ENCODE results near the gene NLRX1. TPM values are rescaled to one million over a fixed set of nuclear protein-coding genes. Genes with fewer than 3 reads are reported as not detected.
"Not testable (repeated sequence)": the region's sequence is repeated elsewhere in the genome, so short reads cannot be mapped to it uniquely, and the experiment has no call there.

NLRX1 gene
- total RNA-seq, 2 donors from 2014 or later = 14.8 to 18.3 TPM

GRCh38 chr11:119149786-119150275, 18.7 kb upstream of the NLRX1 start:
- DNase-seq (no peak), ATAC-seq (peak in 1 of 2 donors; percentile 6)
- intact Hi-C loops (cut with DNase I) = no loop called here

DNA sequence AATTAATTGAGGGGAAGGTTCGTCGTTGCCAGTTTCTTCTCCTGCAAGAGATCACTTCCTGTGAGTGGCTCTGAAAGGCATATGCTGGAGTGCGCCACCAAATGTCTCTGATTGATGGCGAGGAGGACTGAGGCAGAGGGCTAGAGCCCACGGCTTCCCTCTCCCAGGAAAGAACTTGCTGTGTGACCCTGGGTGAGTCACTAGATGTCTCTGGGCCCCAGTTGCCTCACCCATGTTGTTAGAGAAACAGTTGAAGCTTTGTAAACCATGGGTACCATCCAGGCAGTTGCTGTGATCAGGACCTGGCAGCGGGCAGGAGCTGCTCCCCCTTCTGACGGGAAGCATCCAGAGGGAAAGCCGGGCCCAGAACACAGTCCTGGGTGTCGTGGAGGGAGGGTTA, 16.5 kb upstream of the NLRX1 start:
- intact Hi-C loops (cut with DNase I) = no loop called here
- ATAC-seq (no peak), DNase-seq (no peak)

GRCh38 chr11:119152604-119153003, 15.9 kb upstream of the NLRX1 start:
- DNase-seq (no peak), ATAC-seq (no peak)
- intact Hi-C loops (cut with DNase I) = no loop called here

DNA sequence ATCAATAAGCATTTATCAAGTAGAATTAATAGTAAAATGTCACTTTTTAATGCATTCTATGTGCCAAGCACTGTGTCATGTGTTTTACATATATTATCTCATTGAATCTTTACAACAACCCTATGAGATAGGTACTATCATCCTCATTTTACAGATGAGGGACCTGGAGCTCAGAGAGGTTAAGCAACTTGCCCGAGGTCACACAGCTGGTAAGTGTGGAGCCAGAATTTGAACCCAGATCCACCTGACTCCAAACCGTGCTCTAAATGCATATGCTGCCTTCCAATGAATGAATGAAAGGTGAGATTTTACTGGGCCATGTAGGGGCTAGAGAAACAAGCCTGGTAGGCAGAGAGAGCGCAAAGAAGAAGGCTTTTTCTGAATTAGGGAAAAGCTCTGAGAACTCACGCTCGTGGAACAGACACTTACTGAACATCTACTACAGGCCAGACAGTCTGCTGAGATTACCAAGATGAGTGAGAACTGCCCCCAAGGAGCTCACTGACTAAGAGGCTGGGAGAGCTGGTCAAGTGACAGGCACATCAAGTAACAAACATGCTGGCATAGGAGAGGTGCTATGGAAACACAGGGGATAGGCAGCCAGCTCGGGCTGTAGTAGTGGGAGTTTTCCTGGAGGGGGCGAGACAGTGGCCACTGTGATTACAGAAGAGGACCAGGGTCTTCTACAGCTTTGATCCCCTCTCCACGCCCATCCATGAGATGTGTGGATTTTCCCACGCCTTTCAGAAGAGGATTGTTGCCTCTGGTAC, 15.3 kb upstream of the NLRX1 start:
- intact Hi-C loops (cut with DNase I) = no loop called here
- no peak for ATAC-seq
- no peak for DNase-seq

- intact Hi-C loops (cut with DNase I) = no loop called here
- ATAC-seq (no peak), DNase-seq (no peak)
Measured at GRCh38 chr11:119154178-119154577, 14.3 kb upstream of the NLRX1 start.

- no peak for ATAC-seq
- DNase-seq = no peak
- intact Hi-C loops (cut with DNase I) = no loop called here
Measured at GRCh38 chr11:119155733-119156492, 12.6 kb upstream of the NLRX1 start.

GRCh38 chr11:119156496-119156895, 12.0 kb upstream of the NLRX1 start:
- DNase-seq (no peak), ATAC-seq (no peak)
- intact Hi-C loops (cut with DNase I) = no loop called here

DNA sequence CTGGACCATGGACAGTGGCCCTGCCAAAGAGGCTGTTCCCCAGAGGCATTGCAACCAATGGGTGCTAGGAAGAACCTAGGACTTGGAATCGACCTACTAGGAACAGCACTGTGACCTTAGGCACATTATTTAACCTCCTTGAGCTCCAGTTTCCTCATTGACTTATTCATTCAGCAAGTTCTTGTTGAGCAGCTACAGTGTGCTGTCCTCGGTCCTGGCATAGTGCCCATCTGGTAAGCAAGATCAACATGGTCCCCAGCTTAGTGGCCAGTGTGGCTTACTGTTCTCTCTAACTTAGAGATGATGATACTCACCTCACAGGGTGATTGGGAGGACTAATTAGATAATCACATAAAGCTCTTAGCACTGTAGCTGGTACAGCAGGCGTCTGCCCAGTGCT, 11.5 kb upstream of the NLRX1 start:
- DNase-seq (no peak), ATAC-seq (no peak)
- intact Hi-C loops (cut with DNase I) = no loop called here

DNA sequence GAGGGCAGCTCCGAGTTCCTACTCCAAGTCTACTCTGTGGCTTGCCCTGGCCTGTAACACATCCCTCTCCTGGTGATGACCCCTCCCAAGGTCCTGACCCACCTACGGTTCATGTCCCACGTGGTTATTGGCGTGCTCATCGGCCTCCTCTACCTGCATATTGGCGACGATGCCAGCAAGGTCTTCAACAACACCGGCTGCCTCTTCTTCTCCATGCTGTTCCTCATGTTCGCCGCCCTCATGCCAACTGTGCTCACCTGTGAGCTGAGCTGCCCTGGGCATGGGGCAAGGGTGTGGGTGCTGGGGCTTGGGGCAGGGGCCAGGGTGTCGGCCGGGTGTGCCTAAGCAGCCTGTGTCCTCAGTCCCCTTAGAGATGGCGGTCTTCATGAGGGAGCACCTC, 10.1 kb upstream of the NLRX1 start:
- intact Hi-C loops (cut with DNase I) = no loop called here
- ATAC-seq (no peak), DNase-seq (no peak)

DNA sequence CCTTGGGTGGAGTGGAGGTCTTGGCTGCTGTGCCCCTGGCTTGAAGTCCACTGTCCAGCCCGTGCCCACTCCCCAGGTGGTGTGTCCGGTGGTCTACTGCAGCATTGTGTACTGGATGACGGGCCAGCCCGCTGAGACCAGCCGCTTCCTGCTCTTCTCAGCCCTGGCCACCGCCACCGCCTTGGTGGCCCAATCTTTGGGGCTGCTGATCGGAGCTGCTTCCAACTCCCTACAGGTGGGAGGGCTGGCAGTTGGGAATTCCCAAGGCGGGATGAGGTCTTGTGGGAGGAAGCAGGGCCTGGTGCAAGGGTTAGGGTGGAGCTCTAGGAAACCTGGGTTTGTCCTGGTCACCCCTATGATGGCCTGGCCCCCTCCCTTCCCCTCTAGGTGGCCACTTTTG, 8.4 kb upstream of the NLRX1 start:
- intact Hi-C loops (cut with DNase I) = no loop called here
- no peak for DNase-seq
- ATAC-seq = no peak

- intact Hi-C loops (cut with DNase I) = no loop called here
- DNase-seq = no peak
- no peak for ATAC-seq
Measured at GRCh38 chr11:119161871-119162270, 6.7 kb upstream of the NLRX1 start.

GRCh38 chr11:119166368-119167076, 2.0 kb upstream of the NLRX1 start:
- intact Hi-C loops (cut with DNase I) = no loop called here
- DNase-seq (no peak), ATAC-seq (no peak)

- intact Hi-C loops (cut with DNase I); DNase-seq; ATAC-seq: not testable (repeated sequence)
Measured at GRCh38 chr11:119167077-119167458, 1.5 kb upstream of the NLRX1 start.

- DNase-seq (no peak), ATAC-seq (peak in 1 of 2 donors; percentile 58)
- intact Hi-C loops (cut with DNase I) = no loop called here
Measured at GRCh38 chr11:119167933-119168332, 592 bp upstream of the NLRX1 start.

GRCh38 chr11:119169282-119169719, 776 bp downstream of the NLRX1 start:
- DNase-seq (peak; percentile 52), ATAC-seq (peak; percentile 71 to 75)
- intact Hi-C loops (cut with DNase I) = no loop called here

DNA sequence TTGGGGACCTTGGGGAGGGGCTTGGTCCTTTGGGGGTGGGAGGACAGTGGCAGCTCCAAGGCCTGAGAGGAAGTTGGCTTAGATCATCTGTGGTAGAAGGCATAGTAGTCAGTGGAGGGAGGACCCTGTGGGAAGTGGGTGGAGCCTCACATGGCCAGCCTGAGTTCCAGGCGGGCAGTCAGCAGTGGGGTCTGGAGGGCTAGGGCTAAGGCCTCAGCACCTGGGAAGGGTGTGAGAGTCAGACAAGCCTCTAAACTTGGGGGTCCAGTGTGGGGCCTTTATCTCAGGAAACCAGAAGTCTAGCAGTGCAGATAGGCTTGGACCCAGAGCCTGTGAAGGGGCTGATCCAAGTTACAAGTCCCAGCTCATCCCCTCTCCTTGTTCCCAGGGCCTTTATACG, 4.0 kb downstream of the NLRX1 start:
- DNase-seq (peak; percentile 38), ATAC-seq (no peak)
- intact Hi-C loops (cut with DNase I) = no loop called here

DNA sequence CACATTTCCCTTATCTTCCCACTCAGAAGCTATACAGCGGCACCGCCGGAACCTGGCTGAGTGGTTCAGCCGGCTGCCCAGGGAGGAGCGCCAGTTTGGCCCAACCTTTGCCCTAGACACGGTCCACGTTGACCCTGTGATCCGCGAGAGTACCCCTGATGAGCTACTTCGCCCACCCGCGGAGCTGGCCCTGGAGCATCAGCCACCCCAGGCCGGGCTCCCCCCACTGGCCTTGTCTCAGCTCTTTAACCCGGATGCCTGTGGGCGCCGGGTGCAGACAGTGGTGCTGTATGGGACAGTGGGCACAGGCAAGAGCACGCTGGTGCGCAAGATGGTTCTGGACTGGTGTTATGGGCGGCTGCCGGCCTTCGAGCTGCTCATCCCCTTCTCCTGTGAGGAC, 4.9 kb downstream of the NLRX1 start:
- intact Hi-C loops (cut with DNase I) = no loop called here
- no peak for ATAC-seq
- no peak for DNase-seq

DNA sequence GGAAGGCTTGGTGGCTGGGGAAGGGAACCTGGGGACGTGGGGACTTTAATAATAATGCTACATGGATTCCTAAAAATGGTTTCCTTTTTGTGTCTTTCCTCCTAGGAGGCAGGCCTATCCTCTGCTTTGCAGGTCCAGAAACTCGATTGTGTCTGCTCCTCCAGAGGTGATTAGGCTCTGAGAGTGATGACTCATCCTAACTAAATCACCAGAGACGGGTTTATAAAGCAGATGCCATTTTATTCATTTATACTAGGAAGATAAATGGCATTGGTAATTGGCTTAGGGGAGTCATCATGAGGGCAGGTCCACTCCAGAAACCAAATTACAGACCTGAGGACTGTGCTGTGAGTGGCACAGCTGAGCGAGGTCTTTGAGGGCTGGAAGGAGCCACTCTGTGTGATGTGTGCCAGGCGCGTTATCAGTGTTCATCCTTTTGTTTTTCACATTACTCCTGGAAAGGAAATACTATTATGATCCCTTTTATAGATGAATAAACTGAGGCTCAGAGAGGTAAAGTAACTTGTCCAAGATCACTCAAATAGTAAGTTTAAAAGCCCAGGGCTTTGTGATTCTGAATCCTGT, 7.1 kb downstream of the NLRX1 start:
- intact Hi-C loops (cut with DNase I) = no loop called here
- DNase-seq (no peak), ATAC-seq (peak in 1 of 2 donors; percentile 40)

DNA sequence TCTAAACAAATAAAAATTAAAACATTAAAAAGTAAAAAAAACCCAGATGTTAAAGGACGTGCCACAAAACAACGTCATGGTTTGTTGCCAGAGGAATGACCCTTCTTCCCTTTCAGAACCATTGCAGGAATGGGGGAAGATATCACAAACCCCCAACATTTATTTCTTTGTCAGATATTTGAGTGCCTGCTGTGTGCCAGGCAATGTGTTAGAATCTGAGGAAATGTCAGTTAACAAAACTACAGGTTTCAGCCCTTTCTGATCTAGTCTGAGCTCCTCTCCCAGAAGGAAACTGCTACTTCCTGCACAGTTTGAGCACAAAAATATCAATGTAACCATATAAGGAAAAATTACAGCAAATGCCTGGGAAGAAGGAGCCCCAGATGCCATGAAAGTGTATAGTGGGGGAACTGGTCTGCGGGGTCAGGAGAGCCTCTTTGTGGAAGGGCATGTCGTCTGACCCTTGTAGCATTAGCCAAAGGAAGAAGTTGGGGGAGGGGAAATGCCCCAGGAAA, 9.7 kb downstream of the NLRX1 start:
- intact Hi-C loops (cut with DNase I) = no loop called here
- DNase-seq = no peak
- no peak for ATAC-seq

All from left cardiac atrium (tissue), 4 donors.